ENCODE results near the gene CTLA4.

Gene CTLA4

DNA sequence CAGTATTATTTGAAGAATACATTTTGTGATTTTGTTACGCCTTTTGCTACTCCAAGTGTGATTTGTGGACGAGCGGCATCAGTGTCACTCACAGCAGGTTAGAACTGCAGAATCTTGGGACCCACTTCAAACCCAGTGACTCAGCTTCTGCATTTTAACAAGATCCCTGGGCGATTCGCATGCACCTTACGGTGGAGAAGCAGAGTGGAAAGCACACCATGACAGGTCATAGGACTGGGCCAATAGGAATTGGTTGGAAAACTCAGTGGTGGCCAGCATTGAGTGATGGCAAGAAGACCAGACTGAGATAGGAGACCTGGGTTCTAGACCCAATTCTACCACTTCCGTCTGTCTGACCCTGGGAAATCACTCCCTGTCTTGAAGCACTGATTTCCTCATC lies 26.3 kb downstream of the CTLA4 start:
- DNase-seq: no peak

DNA sequence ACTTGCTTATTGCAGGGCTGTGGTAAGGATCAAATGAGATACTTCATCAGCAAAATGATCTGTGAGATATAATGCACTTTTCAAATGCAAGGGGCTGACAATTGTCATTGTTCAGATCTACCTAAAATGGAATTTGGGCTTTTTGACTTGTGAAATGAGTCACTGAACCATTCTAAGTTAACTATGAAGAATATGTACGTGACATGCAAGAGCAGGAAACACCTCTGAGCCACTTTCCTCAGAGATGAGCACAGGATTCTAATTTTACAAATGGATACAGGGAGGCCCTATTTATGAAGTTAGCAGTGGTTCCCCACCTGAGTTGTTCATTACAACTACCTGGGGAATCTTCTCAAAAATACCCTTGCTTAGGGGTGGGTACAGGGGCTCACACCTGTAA lies 26.7 kb downstream of the CTLA4 start:
- DNase-seq: no peak

- DNase-seq: no peak
Observed at GRCh38 chr2:203897544-203897943, 30.0 kb downstream of the CTLA4 start.

- no peak for DNase-seq
Observed at GRCh38 chr2:203898657-203899056, 31.1 kb downstream of the CTLA4 start.

GRCh38 chr2:203900253-203900652 lies 32.7 kb downstream of the CTLA4 start:
- no peak for DNase-seq

DNA sequence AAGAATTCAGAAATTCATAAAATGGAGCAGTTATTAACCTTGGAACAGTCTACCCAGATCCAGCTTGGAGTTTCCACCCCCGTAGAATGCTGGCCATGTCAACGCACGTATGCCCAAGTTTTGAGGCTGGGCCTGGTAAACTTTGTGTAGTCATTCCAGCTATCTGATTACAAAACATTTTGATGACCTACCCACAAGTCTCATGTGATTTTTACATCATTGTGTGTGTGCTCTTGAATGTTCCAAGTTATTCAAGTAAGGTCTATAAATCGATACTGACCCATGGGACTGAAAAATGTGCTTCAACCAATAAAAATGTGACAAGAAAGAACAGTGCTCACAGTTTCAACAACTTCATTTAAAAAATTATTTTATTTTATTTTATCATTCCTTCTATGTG lies 36.5 kb downstream of the CTLA4 start:
- DNase-seq: no peak

DNA sequence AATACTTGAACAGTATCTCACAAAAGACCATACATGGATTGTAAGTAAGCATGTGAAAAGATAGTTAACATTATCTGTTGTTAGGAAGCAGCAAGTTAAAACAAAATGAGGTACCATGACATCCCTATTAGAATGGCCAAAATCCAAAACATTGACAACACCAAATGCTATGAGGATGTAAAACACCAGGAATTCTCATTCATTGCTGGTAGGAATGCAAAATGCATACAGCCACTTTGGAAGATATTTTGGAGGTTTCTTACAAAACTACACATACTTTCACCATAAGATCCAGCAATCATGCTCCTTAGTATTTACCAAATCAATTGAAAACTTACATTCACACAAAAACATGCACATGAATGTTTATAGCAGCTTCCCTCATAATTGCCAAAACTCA lies 38.1 kb downstream of the CTLA4 start:
- DNase-seq: no peak

- no peak for DNase-seq
Observed at GRCh38 chr2:203908066-203908796, 40.7 kb downstream of the CTLA4 start.

DNA sequence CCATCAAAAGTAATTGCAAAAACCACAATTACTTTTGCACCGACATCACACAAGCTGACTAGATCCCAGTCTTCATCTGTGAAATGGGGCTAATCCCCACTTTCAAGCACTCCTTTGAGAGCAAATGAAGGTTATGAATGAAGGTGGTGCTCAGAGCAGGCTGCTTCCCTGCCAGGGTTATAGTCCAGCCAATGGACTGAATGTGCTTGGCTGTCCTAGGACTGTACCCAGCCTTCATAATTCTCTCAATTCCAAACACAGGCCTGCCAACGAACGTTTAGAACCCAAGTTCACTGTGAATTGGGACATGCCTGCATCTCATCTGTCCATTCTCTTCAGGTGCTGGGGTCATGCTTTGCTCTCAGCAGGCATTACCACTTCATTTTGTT lies 41.2 kb downstream of the CTLA4 start:
- no peak for DNase-seq

DNA sequence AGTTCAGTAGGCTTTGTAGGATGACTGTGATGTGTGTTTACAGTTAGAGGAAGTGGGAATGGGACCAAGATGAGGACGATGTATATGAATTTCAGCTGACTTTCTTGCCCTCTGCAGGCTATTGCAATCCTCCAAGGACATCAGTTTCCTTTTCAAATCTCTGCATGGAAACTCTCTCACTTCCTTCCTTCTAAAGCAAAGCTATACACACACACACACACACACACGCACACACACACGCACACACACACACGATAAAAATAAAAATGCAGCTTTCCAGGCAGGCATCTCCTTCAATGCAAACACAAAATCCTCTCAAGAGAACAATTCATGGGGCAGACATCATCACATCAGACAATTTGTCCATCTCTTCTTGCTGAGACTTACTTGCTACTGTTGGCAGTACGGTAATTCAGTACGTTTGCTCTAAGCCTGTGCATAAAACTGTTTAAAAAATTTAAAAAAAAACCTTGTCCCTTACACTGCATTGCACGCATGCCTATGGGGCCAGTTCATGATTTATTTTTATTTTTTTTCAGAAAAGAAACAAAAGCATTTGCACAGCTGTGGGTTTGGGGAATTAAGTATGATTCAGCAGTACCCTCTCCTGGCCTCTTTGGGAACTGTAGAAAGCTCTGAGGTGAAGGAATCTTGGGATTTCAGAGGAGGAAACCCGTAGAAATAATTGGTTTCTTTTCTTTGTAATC lies 41.8 kb downstream of the CTLA4 start:
- DNase-seq: no peak

- DNase-seq: no peak
Observed at GRCh38 chr2:203909974-203910373, 42.4 kb downstream of the CTLA4 start.

DNA sequence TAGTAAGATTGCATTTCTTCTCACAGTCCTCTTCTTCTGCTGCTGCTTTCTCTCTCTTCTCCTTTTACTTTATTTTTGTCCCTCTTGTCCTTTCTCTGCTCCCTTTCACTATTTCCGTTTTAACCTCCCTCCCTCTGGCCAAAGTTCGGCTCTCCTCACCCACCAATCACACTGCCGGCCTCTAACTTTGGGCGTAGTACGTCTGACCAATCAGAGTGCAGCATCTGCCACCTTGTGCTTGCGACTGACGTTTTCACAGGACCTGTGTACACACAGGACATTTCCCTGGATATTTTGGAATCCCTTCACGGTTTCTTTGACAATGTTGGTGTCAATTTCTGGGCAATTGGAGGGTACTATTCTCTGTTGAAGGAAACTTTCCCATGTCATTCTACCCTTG lies 46.4 kb downstream of the CTLA4 start:
- DNase-seq: no peak

- DNase-seq: no peak
Observed at GRCh38 chr2:203914546-203915182, 47.1 kb downstream of the CTLA4 start.

- DNase-seq: no peak
Observed at GRCh38 chr2:203915256-203915655, 47.7 kb downstream of the CTLA4 start.

DNA sequence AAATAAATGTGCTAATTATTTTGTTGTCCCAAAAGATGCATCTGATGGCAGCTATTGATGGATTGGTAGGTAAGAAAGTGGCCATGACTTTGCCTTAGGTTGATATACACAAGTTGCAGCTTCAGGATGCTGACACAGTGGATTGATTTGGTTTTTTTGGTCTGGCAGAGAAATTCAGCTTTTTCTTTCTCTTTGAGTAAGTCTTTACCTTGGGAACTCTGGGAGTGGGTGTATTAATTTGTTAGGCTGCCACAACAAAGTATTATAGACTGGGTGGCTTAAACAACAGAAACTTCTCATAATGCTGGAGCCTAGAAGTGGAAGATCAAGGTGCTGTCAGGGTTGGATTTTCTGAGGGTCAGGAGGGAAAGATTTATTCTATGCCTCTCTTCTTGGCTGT lies 49.2 kb downstream of the CTLA4 start:
- no peak for DNase-seq

DNA sequence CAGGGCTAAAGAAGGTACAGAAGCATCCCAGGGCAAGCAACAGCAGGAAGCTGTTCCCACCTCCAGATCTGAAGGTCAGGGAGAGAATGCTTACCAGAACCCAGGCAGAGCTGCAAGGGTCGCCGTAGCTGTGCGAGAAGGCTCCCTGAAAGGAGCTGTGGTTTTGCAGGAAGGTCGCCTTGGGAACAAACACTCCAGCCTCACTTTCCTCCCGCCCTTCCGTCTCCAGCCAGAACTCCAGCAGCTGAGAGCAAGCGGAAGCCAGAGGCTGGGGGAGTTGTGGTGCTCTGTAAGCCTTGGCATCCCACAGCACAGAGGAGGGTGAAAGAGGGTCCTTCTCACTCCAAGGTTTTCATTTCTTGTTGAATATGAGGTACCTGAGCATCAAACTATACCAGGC lies 50.7 kb downstream of the CTLA4 start:
- DNase-seq: no peak

DNA sequence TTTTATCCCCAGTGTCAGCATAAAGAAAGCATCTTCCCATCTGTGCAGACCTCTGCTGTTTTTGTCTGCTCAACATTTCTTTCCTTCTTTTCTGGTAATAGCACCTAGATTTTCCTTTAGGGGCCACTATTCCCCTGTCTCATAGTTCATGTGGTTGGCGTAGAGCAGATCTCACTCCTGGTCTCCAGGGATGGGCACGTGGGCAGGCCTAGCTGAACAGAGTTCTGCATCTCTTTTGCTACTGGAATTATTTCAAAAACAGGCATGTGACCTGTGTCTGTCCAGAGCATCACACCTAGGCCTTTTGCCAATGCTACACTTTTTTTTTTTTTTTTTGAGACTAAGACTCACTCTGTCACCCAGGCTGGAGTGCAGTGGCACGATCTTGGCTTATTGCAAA lies 51.3 kb downstream of the CTLA4 start:
- DNase-seq: no peak

All from NCI-H524 treated with DMSO at 0.1 percent for 48 hours (cell line).